HG03025 (cell line): ENCODE results near the gene VASH2.

Source experiments
- ATAC-seq: cut with Tn5 transposase; IDR thresholded peaks from one replicate; pipeline ENCODE4 v1.9.1; 2021; ENCODE audit warnings: mild to moderate bottlenecking, moderate library complexity; ENCODE audit not compliant: unreplicated experiment, low FRiP score

The VASH2 gene

GRCh38 chr1:212928323-212929291 lies 21.7 kb upstream of the VASH2 start:
- no peak for ATAC-seq

- ATAC-seq, result no peak
These were observed 19.2 kb upstream of the VASH2 start for GRCh38 chr1:212930986-212931678.

GRCh38 chr1:212933815-212934471 lies 16.4 kb upstream of the VASH2 start:
- ATAC-seq, result no peak

DNA sequence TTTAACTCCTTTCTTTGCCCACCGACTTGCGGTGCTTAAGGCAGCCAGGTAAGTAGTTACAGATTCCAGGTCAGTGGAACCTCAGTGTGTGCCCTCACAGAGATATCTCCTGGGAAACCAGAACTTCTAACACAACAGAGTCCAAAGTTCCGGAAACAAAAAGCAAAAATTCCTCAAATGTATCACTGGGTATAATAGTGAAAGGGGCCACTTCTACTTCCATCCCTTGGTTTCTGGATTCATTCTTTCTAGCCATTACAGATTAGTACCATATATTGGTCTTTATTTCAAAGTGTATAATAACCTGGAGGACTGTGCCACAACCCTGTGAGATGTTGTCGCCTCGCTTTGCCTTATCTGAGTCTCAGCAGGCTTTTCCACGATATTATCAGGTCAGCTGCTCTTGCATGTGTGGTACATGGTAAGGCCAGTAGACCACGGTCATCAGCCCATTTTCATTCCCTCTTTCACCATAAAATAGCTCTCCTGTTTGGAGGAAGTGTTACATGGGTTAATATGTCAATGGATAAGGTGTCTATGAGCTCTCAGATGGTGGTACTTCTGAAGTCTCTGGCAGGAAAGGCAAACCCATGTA lies 14.9 kb upstream of the VASH2 start:
- no peak for ATAC-seq

DNA sequence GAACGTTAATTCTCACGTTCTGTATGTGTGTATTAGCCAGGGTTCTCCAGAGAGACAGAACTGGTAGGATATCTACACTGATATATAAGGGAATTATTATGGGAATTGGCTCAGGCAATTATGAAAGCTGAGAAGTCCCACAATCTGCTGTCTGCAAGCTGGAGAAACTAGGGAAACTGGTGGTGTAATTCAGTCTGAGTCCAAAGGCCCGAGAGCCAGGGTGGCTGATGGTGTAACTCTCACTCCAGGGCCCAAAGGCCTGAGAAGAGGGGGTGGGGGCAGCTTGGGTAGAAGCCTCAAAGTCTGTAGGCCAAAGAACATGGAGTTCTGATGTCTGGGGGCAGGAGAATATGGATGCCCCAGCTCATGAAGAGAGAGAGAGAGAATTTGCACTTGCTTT lies 13.3 kb upstream of the VASH2 start:
- no peak for ATAC-seq

- ATAC-seq, result no peak
These were observed 11.5 kb upstream of the VASH2 start for GRCh38 chr1:212938846-212939245.

DNA sequence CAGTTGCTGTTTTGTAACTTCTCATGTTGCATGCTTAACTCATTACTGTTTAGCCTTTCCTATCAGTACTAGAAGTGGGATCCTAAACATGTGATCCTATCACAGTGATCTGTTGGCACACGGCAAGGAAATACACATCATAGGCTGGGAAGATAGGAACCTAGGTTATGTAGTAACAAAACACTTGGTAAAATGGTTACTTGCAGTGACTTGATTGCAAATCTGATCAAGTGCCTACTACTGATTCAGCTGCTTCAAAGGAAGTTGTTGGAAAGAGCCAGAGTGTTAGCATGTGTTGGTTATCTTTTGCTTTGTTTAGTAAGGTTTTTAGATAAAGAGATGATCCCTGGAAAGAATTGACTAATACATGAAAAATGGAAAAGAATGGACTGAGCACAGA lies 8.9 kb upstream of the VASH2 start:
- no peak for ATAC-seq

DNA sequence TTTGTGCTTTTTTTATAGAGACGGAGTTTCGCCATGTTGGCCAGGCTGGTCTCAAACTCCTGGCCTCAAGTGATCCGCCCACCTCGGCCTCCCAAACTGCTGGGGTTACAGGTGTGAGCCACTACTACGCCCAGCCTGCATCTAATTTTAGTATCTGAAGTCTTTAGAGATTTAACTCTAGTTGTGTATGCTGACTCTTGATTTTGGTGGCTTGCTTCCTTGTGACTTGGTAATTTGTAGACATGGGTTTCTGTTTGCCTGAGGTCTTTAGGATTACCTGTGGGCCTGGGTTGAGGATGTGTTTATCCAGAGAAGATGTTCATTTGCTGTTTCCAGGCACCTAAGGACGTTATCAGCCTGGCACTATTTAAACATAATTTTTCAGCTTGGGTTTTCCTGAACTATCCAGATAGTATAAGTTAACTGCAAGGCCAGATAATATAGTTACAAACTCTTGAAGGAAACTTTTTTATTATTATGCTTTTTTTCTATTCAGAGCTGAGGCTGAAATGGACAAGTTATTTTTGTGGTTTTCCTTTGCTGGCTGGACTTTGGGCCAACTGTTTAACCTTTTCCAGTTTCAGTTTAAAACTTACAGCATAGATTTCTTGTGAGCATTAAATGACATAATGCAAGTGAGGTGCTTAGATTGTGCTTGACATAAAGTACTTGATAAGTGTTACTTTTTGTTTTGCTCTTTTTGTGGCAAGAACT lies 7.5 kb upstream of the VASH2 start:
- ATAC-seq, result no peak

DNA sequence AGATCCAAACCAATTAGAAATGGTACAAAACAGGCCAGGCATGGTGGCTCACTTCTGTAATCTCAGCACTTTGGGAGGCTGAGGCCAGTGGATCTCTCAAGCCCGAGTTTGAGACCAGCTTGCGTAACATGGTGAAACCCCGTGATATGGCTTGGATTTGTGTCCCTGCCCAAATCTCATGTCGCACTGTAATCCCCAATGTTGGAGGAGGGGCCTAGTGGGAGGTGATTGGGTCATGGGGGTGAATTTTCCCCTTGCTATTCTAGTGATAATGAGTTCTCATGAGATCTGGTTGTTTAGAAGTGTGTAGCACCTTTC lies 7.0 kb upstream of the VASH2 start:
- ATAC-seq, result no peak

DNA sequence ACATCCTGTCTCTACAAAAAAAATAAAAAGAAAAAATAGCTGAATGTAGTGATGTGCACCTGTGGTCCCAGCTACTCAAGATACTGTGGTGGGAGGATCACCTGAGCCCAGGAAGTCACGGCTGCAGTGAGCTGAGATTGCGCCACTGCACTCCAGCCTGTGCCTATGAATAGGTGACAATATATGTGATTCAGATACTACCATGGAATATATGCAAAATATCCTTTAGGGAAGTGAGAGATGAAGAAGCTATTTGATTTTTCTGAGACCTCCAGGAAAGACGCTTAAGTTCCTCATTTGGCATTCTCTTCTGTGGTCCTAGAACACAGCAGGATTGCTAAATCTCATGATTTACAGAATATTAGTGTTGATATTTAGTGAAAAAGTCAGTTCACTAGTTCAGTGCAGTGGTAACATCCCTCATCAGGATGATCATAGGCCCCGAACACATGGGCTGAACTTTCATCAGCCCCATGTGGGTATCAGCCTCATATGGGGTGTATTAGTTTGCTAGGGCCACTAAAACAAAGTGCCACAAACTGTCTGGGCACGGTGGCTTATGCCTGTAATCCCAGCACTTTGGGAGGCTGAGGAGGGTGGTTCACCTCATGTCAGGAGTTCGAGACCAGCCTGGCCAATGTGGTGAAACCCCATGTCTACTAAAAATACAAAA lies 6.0 kb upstream of the VASH2 start:
- no peak for ATAC-seq

DNA sequence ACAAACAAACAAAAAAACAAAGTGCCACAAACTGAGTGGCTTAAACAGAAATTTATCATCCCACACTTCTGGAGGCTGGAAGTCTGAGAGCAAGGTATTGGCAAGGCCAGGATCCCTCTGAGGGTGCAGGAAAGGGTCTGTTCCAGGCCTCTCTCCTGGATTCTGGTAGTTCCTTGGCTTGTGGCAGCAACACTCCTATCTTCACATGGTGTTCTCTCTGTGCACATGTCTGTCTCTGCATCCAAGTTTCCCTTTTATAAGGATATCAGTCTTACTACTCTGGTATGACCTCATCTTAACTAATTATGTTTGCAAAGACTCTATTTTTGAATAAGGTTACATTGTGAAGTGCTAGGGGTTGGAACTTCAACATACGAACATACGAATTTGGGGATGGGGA lies 5.3 kb upstream of the VASH2 start:
- no peak for ATAC-seq

GRCh38 chr1:212945463-212946160 lies 4.7 kb upstream of the VASH2 start:
- ATAC-seq, result no peak

DNA sequence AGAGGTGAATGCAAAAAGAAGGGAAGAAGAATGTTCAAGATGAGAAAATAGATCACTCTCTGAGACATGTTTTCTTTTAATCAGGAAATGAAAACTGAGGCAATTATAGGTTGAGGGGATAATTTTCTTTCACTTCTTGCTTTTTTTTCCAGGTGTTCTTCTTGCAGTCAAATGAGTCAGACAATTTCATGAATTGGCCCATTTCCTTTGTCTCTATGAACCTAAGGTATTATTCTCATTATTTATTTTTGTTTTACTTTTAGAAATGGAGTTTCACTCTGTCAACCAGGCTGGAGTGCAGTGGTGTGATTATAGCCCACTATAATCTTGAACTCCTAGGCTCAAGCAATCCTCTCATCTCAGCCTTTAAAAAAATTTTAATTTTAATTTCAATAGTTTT lies 3.5 kb upstream of the VASH2 start:
- ATAC-seq, result no peak

DNA sequence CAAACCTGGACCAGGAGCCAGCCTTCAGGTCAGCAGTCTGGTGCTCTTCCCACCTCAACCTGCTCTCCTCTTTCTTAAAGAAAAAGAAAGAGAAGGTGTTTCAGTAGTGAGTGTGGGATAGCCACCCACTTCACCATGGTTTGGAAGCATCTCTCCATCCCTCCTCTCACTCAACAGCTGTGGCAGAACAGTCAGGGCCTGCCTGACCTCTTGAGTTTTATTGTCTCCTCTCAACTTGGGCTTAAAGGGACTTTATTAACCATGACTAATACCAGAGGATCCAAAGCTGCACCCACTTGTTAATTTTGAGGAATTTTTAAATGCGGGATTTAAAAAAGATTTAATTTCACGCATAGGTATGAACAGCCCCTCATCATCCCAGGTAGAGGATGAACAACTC lies 570 bp upstream of the VASH2 start:
- ATAC-seq, result no peak

- no peak for ATAC-seq
These were observed 995 bp downstream of the VASH2 start for GRCh38 chr1:212951126-212951946.

- ATAC-seq, result no peak
These were observed 1.8 kb downstream of the VASH2 start for GRCh38 chr1:212951947-212952640.

- ATAC-seq, result no peak
These were observed 2.3 kb downstream of the VASH2 start for GRCh38 chr1:212952641-212952976.

GRCh38 chr1:212953321-212953720 lies 3.0 kb downstream of the VASH2 start:
- no peak for ATAC-seq
